Activated naive CD8-positive, alpha-beta T cell treated with anti-CD3 and anti-CD28 coated beads, Interleukin-2, amount 50 U/mL, for 24 hours (primary cell): ENCODE measurements around the gene MB21D2.
A peak's percentile ranks its signal among the peaks of the same experiment; 100 is the strongest.

Experiments used
- ATAC-seq: fragments of 150-1000 bp; cut with Tn5 transposase; one replicate; pipeline ENCODE4 v1.10.0; 2021
- DNase-seq: peaks from one replicate; pipeline ENCODE4 v3.0.0; 2021
- H3K27ac Mint-ChIP-seq: one replicate; pipeline ENCODE4 v1.8.0; 2021; ENCODE audit warnings: mild to moderate bottlenecking, mixed read lengths
- H3K27me3 Mint-ChIP-seq: one replicate; pipeline ENCODE4 v1.8.0; 2021; ENCODE audit warnings: mixed read lengths
- H3K36me3 Mint-ChIP-seq: one replicate; pipeline ENCODE4 v1.8.0; 2021; ENCODE audit warnings: low read depth, mixed read lengths
- H3K4me1 Mint-ChIP-seq: one replicate; pipeline ENCODE4 v1.8.0; 2021; ENCODE audit warnings: mixed read lengths
- H3K4me3 Mint-ChIP-seq: one replicate; pipeline ENCODE4 v1.8.0; 2021; ENCODE audit warnings: mild to moderate bottlenecking, moderate library complexity, mixed read lengths
- H3K9me3 Mint-ChIP-seq: one replicate; pipeline ENCODE4 v1.8.0; 2021; ENCODE audit warnings: mixed read lengths

Gene MB21D2

GRCh38 chr3:192848371-192849233 is 69.1 kb downstream of the MB21D2 start:
- Mint-ChIP-seq H3K4me3 (no peak overlapping the region), H3K27ac (no peak overlapping the region), H3K4me1 (peaks cover 54% of the 10 kb centered on the region), H3K36me3 (no peaks in the 10 kb centered on the region), H3K9me3 (no peaks in the 10 kb centered on the region), H3K27me3 (no peaks in the 10 kb centered on the region)
- DNase-seq (no peak), ATAC-seq (no peak)

DNA sequence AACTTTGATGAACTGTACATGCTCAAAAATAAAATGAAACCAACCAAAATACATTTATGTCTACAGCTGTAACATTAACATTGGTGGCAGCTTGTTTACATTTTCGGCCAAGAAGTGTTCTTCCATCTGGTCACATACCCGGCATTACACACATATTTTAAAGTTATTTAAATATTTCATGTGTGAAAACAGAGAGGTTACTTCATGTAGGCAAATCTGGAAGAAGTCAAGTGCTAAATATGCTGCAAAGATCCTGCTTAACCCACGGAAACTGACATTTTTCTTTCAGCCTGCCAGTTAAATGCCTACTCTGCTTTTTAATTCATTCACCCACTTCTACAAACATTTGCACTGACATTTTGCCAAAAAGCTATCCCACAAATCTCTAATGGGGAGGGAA is 69.7 kb downstream of the MB21D2 start:
- H3K27ac Mint-ChIP-seq: no peak overlapping the region
- no peaks in the 10 kb centered on the region for H3K36me3 Mint-ChIP-seq
- H3K4me3 Mint-ChIP-seq: no peak overlapping the region
- H3K4me1 Mint-ChIP-seq: peaks cover 52% of the 10 kb centered on the region
- no peaks in the 10 kb centered on the region for H3K27me3 Mint-ChIP-seq
- ATAC-seq: no peak
- DNase-seq: no peak
- no peaks in the 10 kb centered on the region for H3K9me3 Mint-ChIP-seq

- no peaks in the 10 kb centered on the region for H3K27me3 Mint-ChIP-seq
- no peak overlapping the region for H3K4me3 Mint-ChIP-seq
- ATAC-seq: peak; percentile 58
- no peaks in the 10 kb centered on the region for H3K9me3 Mint-ChIP-seq
- H3K27ac Mint-ChIP-seq: peak overlapping the region; percentile 24
- H3K4me1 Mint-ChIP-seq: peaks cover 35% of the 10 kb centered on the region
- peaks cover 2% of the 10 kb centered on the region for H3K36me3 Mint-ChIP-seq
- DNase-seq: no peak
Measured at GRCh38 chr3:192845526-192845855, 72.2 kb downstream of the MB21D2 start.

DNA sequence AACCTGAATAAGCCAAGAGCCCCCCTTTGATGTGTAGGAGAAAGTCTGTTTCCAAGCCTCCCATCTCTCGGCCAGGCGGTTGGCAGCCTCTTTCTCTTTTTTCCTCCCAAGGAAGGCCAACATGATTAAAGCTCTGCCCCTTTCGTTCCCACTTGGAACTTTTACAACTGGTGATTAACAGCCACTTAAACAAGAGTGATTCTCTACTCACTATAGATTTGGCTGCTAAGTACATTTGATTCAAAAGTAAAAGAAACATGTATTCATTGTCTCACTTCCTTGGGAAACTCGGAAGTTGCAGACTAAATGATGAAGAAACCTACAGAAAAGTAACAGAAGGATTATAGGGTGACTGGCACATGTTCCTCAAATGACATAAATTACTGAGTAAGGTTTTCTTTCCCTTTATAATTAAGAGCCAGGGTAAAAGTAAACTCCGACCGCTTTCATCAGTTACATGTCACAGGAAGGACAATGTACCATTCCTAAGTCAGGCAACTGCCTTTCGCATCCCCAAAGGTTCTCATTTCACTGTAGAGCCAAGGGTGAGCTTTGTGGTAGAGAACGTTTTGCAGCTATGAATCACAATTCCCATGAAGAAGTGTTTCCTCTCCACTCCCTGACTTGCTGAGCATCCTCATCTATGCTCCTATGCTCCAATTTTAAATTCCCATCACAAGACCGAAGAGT is 72.7 kb downstream of the MB21D2 start:
- Mint-ChIP-seq H3K36me3 (peaks cover 2% of the 10 kb centered on the region), H3K27ac (peak overlapping the region; percentile 24), H3K4me1 (peaks cover 30% of the 10 kb centered on the region), H3K4me3 (no peak overlapping the region), H3K27me3 (no peaks in the 10 kb centered on the region), H3K9me3 (no peaks in the 10 kb centered on the region)
- DNase-seq: no peak
- ATAC-seq: no peak

DNA sequence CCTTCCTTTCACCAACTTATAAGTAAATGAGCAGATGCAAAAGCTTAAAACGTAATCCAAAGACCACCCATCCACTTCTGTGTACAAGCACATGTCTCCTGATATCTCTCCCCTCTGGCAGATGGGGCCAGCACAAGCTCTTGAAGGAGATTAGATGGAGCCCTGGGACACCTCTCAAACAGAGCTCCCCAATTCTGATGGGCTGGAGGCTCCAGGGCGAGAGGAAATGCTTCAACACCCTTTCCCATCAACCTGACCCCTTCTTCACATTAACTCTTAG is 73.2 kb downstream of the MB21D2 start:
- no peaks in the 10 kb centered on the region for H3K9me3 Mint-ChIP-seq
- DNase-seq (no peak), ATAC-seq (no peak)
- H3K36me3 Mint-ChIP-seq: peaks cover 2% of the 10 kb centered on the region
- no peaks in the 10 kb centered on the region for H3K27me3 Mint-ChIP-seq
- peaks cover 29% of the 10 kb centered on the region for H3K4me1 Mint-ChIP-seq
- no peak overlapping the region for H3K27ac Mint-ChIP-seq
- H3K4me3 Mint-ChIP-seq: no peak overlapping the region

DNA sequence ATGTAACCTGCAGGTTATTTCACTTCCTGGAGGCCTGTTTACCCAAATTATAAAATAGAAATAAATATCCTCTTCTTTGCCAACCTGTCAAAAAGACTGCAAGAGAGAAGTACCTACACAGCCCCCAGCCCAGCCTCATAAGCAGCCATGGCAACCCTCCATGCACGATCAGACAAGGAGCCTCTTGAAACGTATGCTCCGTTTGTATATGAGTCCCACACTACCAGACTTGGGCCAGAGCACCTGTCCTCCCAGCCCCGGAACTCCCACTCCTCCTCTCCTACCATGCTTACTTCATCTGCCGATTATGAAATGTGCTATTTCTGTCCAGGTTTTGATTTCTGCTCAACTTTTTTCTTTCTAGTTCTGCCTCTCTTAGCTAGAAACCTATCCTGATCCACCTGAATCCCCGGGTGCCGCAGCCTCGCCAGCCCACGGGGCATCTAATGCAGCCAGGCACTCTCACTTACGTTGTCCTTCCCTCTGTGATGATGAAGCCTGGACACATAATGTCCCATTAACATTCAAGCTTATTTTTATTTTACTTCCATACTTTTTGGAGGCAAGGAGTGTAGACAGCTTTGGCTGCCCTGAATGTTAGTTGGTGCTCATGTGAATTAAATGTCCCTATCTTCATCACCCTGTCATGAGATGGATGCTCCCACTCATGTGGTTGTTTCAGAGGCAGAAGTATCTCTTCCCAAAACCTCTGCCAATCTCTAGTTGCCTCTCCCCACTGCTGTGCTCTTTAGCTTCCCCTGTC is 73.8 kb downstream of the MB21D2 start:
- Mint-ChIP-seq H3K4me3 (no peak overlapping the region), H3K27ac (no peak overlapping the region), H3K36me3 (peaks cover 2% of the 10 kb centered on the region), H3K9me3 (no peaks in the 10 kb centered on the region), H3K4me1 (peaks cover 27% of the 10 kb centered on the region), H3K27me3 (peaks cover 2% of the 10 kb centered on the region)
- DNase-seq (no peak), ATAC-seq (no peak)

DNA sequence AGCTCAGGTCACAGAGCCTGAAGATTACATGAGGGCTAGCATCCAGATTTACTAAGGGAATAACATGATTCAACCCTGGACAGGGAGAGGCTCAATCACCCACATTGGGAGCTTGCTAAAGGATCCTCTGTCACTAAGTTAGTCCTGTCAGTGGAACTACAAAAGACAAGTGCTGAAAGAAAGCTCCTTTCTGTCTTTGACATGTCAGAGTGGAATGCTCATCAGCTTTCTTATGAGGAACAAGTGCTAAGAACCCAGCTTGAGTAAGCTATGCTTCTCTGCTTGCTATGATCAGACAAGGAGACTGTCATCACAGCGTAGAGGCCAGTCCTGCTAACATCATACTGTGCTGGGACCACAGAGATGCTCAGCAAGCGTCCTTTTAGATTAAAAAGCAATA is 74.5 kb downstream of the MB21D2 start:
- Mint-ChIP-seq H3K9me3 (no peaks in the 10 kb centered on the region), H3K4me3 (no peak overlapping the region), H3K27ac (no peak overlapping the region), H3K27me3 (peaks cover 2% of the 10 kb centered on the region), H3K4me1 (peaks cover 24% of the 10 kb centered on the region), H3K36me3 (peaks cover 2% of the 10 kb centered on the region)
- no peak for ATAC-seq
- DNase-seq: no peak

- Mint-ChIP-seq H3K4me1 (peaks cover 24% of the 10 kb centered on the region), H3K4me3 (no peak overlapping the region), H3K9me3 (no peaks in the 10 kb centered on the region), H3K27ac (no peak overlapping the region), H3K27me3 (peaks cover 2% of the 10 kb centered on the region), H3K36me3 (peaks cover 2% of the 10 kb centered on the region)
- no peak for ATAC-seq
- DNase-seq: no peak
Measured at GRCh38 chr3:192842711-192843110, 74.9 kb downstream of the MB21D2 start.

GRCh38 chr3:192842138-192842537 is 75.5 kb downstream of the MB21D2 start:
- ATAC-seq (no peak), DNase-seq (no peak)
- Mint-ChIP-seq H3K4me1 (peaks cover 24% of the 10 kb centered on the region), H3K27me3 (peaks cover 2% of the 10 kb centered on the region), H3K9me3 (no peaks in the 10 kb centered on the region), H3K36me3 (peaks cover 2% of the 10 kb centered on the region), H3K4me3 (no peak overlapping the region), H3K27ac (no peak overlapping the region)

- Mint-ChIP-seq H3K4me3 (no peak overlapping the region), H3K4me1 (peaks cover 28% of the 10 kb centered on the region), H3K27ac (no peak overlapping the region), H3K27me3 (peaks cover 2% of the 10 kb centered on the region), H3K36me3 (peaks cover 2% of the 10 kb centered on the region), H3K9me3 (no peaks in the 10 kb centered on the region)
- no peak for DNase-seq
- ATAC-seq: no peak
Measured at GRCh38 chr3:192841428-192841827, 76.2 kb downstream of the MB21D2 start.

GRCh38 chr3:192840143-192840836 is 77.4 kb downstream of the MB21D2 start:
- DNase-seq: no peak
- Mint-ChIP-seq H3K9me3 (no peaks in the 10 kb centered on the region), H3K4me3 (no peak overlapping the region), H3K27me3 (peaks cover 2% of the 10 kb centered on the region), H3K4me1 (peaks cover 32% of the 10 kb centered on the region), H3K27ac (no peak overlapping the region), H3K36me3 (peaks cover 2% of the 10 kb centered on the region)
- ATAC-seq: no peak

DNA sequence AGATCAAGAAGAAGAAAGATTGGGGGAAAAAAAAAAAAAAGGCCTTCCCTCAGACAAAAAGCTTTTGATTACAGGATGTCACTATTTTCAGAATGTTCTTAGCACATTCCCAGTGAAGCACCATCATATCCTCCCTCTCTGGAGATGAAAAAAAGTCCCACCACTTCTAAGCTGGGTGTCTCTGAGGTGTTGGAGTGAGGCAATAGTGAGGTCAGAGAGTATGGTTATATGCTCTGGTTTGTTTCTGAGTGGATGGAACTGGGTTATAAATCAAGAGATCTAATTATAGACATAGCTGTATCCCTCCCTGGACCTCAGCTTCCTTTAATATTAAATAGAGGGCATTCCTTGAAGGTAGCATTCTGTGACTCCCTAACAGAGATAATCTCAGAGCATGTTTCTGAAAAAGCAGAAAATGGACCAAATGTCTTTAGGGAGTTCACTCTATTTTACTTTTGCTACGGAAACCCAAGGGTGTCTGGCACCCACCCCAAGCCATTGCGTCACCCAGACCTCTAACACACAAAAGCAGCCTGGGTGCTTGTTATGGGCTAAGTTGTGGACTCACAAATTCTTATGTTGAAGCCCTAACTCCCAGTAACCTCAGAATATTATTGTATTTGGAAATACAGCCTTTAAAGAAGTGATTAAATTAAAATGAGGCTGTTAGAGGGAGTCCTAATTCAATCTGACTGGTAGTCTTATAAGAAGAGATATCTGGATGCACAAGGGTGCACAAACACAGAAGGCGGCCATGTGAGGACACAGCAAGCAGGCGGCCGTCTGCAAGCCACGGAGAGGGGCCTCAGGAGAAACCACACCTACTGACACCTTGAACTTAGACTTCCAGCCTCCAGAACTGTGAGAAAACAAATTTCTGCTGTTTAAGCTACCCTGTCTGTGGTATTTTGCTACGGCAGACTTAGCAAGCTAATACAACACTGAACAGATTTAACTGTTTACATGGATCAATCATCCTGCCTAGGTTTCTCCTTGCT is 81.5 kb downstream of the MB21D2 start:
- DNase-seq (no peak), ATAC-seq (peak; percentile 39)
- Mint-ChIP-seq H3K36me3 (no peaks in the 10 kb centered on the region), H3K4me3 (no peak overlapping the region), H3K27me3 (peaks cover 2% of the 10 kb centered on the region), H3K27ac (no peak overlapping the region), H3K4me1 (peaks cover 42% of the 10 kb centered on the region), H3K9me3 (no peaks in the 10 kb centered on the region)

GRCh38 chr3:192834428-192834827 is 83.2 kb downstream of the MB21D2 start:
- no peak for ATAC-seq
- no peak overlapping the region for H3K4me3 Mint-ChIP-seq
- no peaks in the 10 kb centered on the region for H3K9me3 Mint-ChIP-seq
- DNase-seq: no peak
- no peaks in the 10 kb centered on the region for H3K36me3 Mint-ChIP-seq
- H3K27ac Mint-ChIP-seq: no peak overlapping the region
- H3K4me1 Mint-ChIP-seq: peaks cover 52% of the 10 kb centered on the region
- peaks cover 2% of the 10 kb centered on the region for H3K27me3 Mint-ChIP-seq
